ENCODE results near the gene CSK. TPM values are rescaled to one million over a fixed set of nuclear protein-coding genes. Genes with fewer than 3 reads are reported as not detected.
"Not testable (repeated sequence)": the region's sequence is repeated elsewhere in the genome, so short reads cannot be mapped to it uniquely, and the experiment has no call there.

Gene CSK
- 23.2 and 24.0 TPM in 2 replicates for total RNA-seq (2014; rRNA removed; shearing (Covaris generic))

- Histone ChIP-seq H3K4me3 (peak within 1 kb of the TSS; percentile 76), H3K36me3 (peaks cover 3% of the 10 kb centered on the region; the same call in 1 of the 2 replicates), H3K27me3 (no peaks in the 10 kb centered on the region), H3K4me1 (peaks cover 38% of the 10 kb centered on the region), H3K9me3 (replicated peaks) (no peaks in the 10 kb centered on the region), H3K27ac (no peak within 1 kb of the TSS)
- peak; percentile 68 to 82 for DNase-seq
Measured at GRCh38 chr15:74781431-74782258, at the start of gene CSK. TSS of gene CSK (plus strand) at chr15:74782080. CDS start at chr15:74798298, 16,218 bp downstream.

- H3K4me3 ChIP-seq = no peak overlapping the region
- H3K9me3 ChIP-seq (replicated peaks) = no peaks in the 10 kb centered on the region
- H3K36me3 ChIP-seq = no peaks in the 10 kb centered on the region
- H3K27me3 ChIP-seq = peaks cover 19% of the 10 kb centered on the region
- DNase-seq = no peak
- H3K27ac ChIP-seq = no peak overlapping the region
- H3K4me1 ChIP-seq = no peaks in the 10 kb centered on the region
Measured at GRCh38 chr15:74732846-74733245, 49.0 kb upstream of the CSK start.

- Histone ChIP-seq H3K27me3 (peaks cover 19% of the 10 kb centered on the region), H3K27ac (no peak overlapping the region), H3K4me3 (no peak overlapping the region)
Measured at GRCh38 chr15:74733269-74733668, 48.6 kb upstream of the CSK start.

GRCh38 chr15:74735305-74735704, 46.6 kb upstream of the CSK start:
- H3K4me1 ChIP-seq = no peaks in the 10 kb centered on the region
- DNase-seq = no peak
- H3K27me3 ChIP-seq = peaks cover 16% of the 10 kb centered on the region

More at GRCh38 chr15:74733269-74733668, 48.6 kb upstream of the CSK start:
- Histone ChIP-seq H3K36me3 (no peaks in the 10 kb centered on the region), H3K4me1 (no peaks in the 10 kb centered on the region), H3K9me3 (replicated peaks) (no peaks in the 10 kb centered on the region)
- DNase-seq = no peak

GRCh38 chr15:74738239-74738638, 43.6 kb upstream of the CSK start:
- H3K27ac ChIP-seq; H3K9me3 ChIP-seq (replicated peaks); DNase-seq; H3K4me1 ChIP-seq; H3K4me3 ChIP-seq; H3K36me3 ChIP-seq: not testable (repeated sequence)
- H3K27me3 ChIP-seq = peaks cover 10% of the 10 kb centered on the region

More at GRCh38 chr15:74735305-74735704, 46.6 kb upstream of the CSK start:
- Histone ChIP-seq H3K27ac (no peak overlapping the region), H3K4me3 (no peak overlapping the region), H3K36me3 (no peaks in the 10 kb centered on the region), H3K9me3 (replicated peaks) (no peaks in the 10 kb centered on the region)

- H3K27ac ChIP-seq = no peak overlapping the region
- no peaks in the 10 kb centered on the region for H3K9me3 ChIP-seq (replicated peaks)
- DNase-seq = no peak
Measured at GRCh38 chr15:74742422-74742821, 39.5 kb upstream of the CSK start.

GRCh38 chr15:74746389-74746788, 35.5 kb upstream of the CSK start:
- no peaks in the 10 kb centered on the region for H3K4me1 ChIP-seq
- H3K27ac ChIP-seq = no peak overlapping the region
- H3K9me3 ChIP-seq (replicated peaks) = no peaks in the 10 kb centered on the region
- no peak overlapping the region for H3K4me3 ChIP-seq
- H3K36me3 ChIP-seq = no peaks in the 10 kb centered on the region
- DNase-seq = no peak
- H3K27me3 ChIP-seq = peaks cover 4% of the 10 kb centered on the region; the same call in 1 of the 2 replicates

More at GRCh38 chr15:74742422-74742821, 39.5 kb upstream of the CSK start:
- no peaks in the 10 kb centered on the region for H3K36me3 ChIP-seq
- H3K27me3 ChIP-seq = no peaks in the 10 kb centered on the region
- H3K4me3 ChIP-seq = no peak overlapping the region
- no peaks in the 10 kb centered on the region for H3K4me1 ChIP-seq

GRCh38 chr15:74748322-74748946, 33.4 kb upstream of the CSK start, which contains the start of gene CYP1A2:
TSS of gene CYP1A2 (plus strand) at chr15:74748845. CDS start at chr15:74749739, 894 bp downstream.
- peaks cover 8% of the 10 kb centered on the region for H3K27me3 ChIP-seq
- no peak for DNase-seq
- no peak within 1 kb of the TSS for H3K4me3 ChIP-seq
- H3K9me3 ChIP-seq (replicated peaks) = no peaks in the 10 kb centered on the region
- H3K36me3 ChIP-seq = no peaks in the 10 kb centered on the region
- H3K4me1 ChIP-seq = 0 out of 2 replicates have a peak, but pooled peaks cover 4% of the 10 kb centered on the region
- H3K27ac ChIP-seq = no peak within 1 kb of the TSS

GRCh38 chr15:74749832-74750231, 32.0 kb upstream of the CSK start:
- no peak overlapping the region for H3K27ac ChIP-seq
- no peaks in the 10 kb centered on the region for H3K9me3 ChIP-seq (replicated peaks)
- no peaks in the 10 kb centered on the region for H3K36me3 ChIP-seq
- peaks cover 8% of the 10 kb centered on the region for H3K27me3 ChIP-seq
- 0 out of 2 replicates have a peak, but pooled peaks cover 4% of the 10 kb centered on the region for H3K4me1 ChIP-seq
- H3K4me3 ChIP-seq = no peak overlapping the region
- DNase-seq = no peak

GRCh38 chr15:74750751-74751150, 31.1 kb upstream of the CSK start:
- Histone ChIP-seq H3K27me3 (peaks cover 8% of the 10 kb centered on the region), H3K27ac (no peak overlapping the region), H3K4me3 (no peak overlapping the region), H3K4me1 (0 out of 2 replicates have a peak, but pooled peaks cover 4% of the 10 kb centered on the region), H3K36me3 (no peaks in the 10 kb centered on the region), H3K9me3 (replicated peaks) (no peaks in the 10 kb centered on the region)
- no peak for DNase-seq

GRCh38 chr15:74752011-74752410, 29.9 kb upstream of the CSK start:
- no peak overlapping the region for H3K4me3 ChIP-seq
- no peak overlapping the region for H3K27ac ChIP-seq
- no peaks in the 10 kb centered on the region for H3K9me3 ChIP-seq (replicated peaks)
- no peak for DNase-seq
- H3K36me3 ChIP-seq = no peaks in the 10 kb centered on the region
- H3K4me1 ChIP-seq = 0 out of 2 replicates have a peak, but pooled peaks cover 4% of the 10 kb centered on the region
- H3K27me3 ChIP-seq = peaks cover 8% of the 10 kb centered on the region

GRCh38 chr15:74752531-74752930, 29.3 kb upstream of the CSK start:
- H3K4me3 ChIP-seq = no peak overlapping the region

GRCh38 chr15:74754593-74755215, 27.2 kb upstream of the CSK start:
- peaks cover 4% of the 10 kb centered on the region; the same call in 1 of the 2 replicates for H3K27me3 ChIP-seq
- no peak overlapping the region for H3K4me3 ChIP-seq
- DNase-seq = no peak
- no peak overlapping the region for H3K27ac ChIP-seq
- 0 out of 2 replicates have a peak, but pooled peaks cover 4% of the 10 kb centered on the region for H3K4me1 ChIP-seq
- no peaks in the 10 kb centered on the region for H3K9me3 ChIP-seq (replicated peaks)
- H3K36me3 ChIP-seq = no peaks in the 10 kb centered on the region

More at GRCh38 chr15:74752531-74752930, 29.3 kb upstream of the CSK start:
- H3K4me1 ChIP-seq = 0 out of 2 replicates have a peak, but pooled peaks cover 4% of the 10 kb centered on the region
- no peak for DNase-seq
- no peaks in the 10 kb centered on the region for H3K9me3 ChIP-seq (replicated peaks)
- no peaks in the 10 kb centered on the region for H3K36me3 ChIP-seq
- peaks cover 8% of the 10 kb centered on the region for H3K27me3 ChIP-seq
- no peak overlapping the region for H3K27ac ChIP-seq

GRCh38 chr15:74758736-74759135, 23.1 kb upstream of the CSK start:
- DNase-seq = no peak
- Histone ChIP-seq H3K9me3 (replicated peaks) (no peaks in the 10 kb centered on the region), H3K4me1 (no peaks in the 10 kb centered on the region), H3K27ac (no peak overlapping the region), H3K4me3 (no peak overlapping the region), H3K27me3 (peaks cover 17% of the 10 kb centered on the region), H3K36me3 (no peaks in the 10 kb centered on the region)

- no peak overlapping the region for H3K27ac ChIP-seq
- H3K27me3 ChIP-seq = peaks cover 19% of the 10 kb centered on the region
- no peaks in the 10 kb centered on the region for H3K36me3 ChIP-seq
- H3K4me3 ChIP-seq = no peak overlapping the region
- DNase-seq = no peak
- no peaks in the 10 kb centered on the region for H3K4me1 ChIP-seq
- H3K9me3 ChIP-seq (replicated peaks) = no peaks in the 10 kb centered on the region
Measured at GRCh38 chr15:74762791-74763150, 19.1 kb upstream of the CSK start.
